Liver (tissue), 9 donors: ENCODE data around the gene NUP153. TPM values are rescaled to one million over a fixed set of nuclear protein-coding genes. Genes with fewer than 3 reads are reported as not detected.

ENCODE experiments used
- DNase-seq: peaks from one replicate; pipeline ENCODE4 v3.0.0-alpha.2; 2017; ENCODE audit warnings: low spot score
- H3K27ac ChIP-seq, 2 donors: one replicate each; pipeline ENCODE4 v1.7.0; 2013; ENCODE audit warnings: inconsistent platforms in 2 of 2, low read length in 2 of 2, control low read depth in 1 of 2, low read depth in 1 of 2, mild to moderate bottlenecking in 1 of 2
- H3K27me3 ChIP-seq, 4 donors: one replicate each; pipeline versions ENCODE4 v1.6.1 to v1.7.0; 2013; ENCODE audit warnings: low read length in 3 of 4, inconsistent platforms in 1 of 4, mild to moderate bottlenecking in 1 of 4, moderate library complexity in 1 of 4; ENCODE audit not compliant: control insufficient read depth in 4 of 4, insufficient read depth in 4 of 4
- H3K36me3 ChIP-seq, 4 donors: one replicate each; pipeline versions ENCODE4 v1.6.1 to v1.7.0; 2013; ENCODE audit warnings: low read length in 3 of 4, mild to moderate bottlenecking in 3 of 4, low read depth in 1 of 4, moderate library complexity in 1 of 4; ENCODE audit not compliant: control insufficient read depth in 4 of 4, insufficient read depth in 3 of 4
- H3K4me1 ChIP-seq, 4 donors: one replicate each; pipeline versions ENCODE4 v1.6.1 to v1.7.0; 2013; ENCODE audit warnings: low read length in 3 of 4, mild to moderate bottlenecking in 3 of 4, moderate library complexity in 1 of 4; ENCODE audit not compliant: control insufficient read depth in 4 of 4, insufficient read depth in 4 of 4
- H3K4me3 ChIP-seq, 3 donors: one replicate each; pipeline versions ENCODE4 v1.6.1 to v1.7.0; 2013; ENCODE audit warnings: low read length in 3 of 3, control low read depth in 1 of 3, low read depth in 1 of 3, mild to moderate bottlenecking in 1 of 3
- H3K9ac ChIP-seq, 2 donors: one replicate each; pipeline ENCODE4 v1.7.0; 2013; ENCODE audit warnings: low read length in 2 of 2, mild to moderate bottlenecking in 2 of 2, moderate library complexity in 2 of 2, control low read depth in 1 of 2, low read depth in 1 of 2
- H3K9me3 ChIP-seq, 4 donors: one replicate each; pipeline versions ENCODE4 v1.6.1 to v1.7.0; 2013; ENCODE audit warnings: low read length in 3 of 4; ENCODE audit not compliant: control insufficient read depth in 4 of 4
- ATF3 ChIP-seq: IDR thresholded peaks from 2 replicates; pipeline ENCODE4 v1.6.1; 2016; ENCODE audit warnings: antibody characterized with exemption
- EGR1 ChIP-seq, 2 donors: IDR thresholded peaks; 2 replicates each; pipeline ENCODE4 v1.6.1; 2016 to 2018; ENCODE audit warnings: antibody characterized with exemption in 2 of 2, low read depth in 2 of 2
- FOXA1 ChIP-seq: IDR thresholded peaks from 2 replicates; pipeline ENCODE4 v1.6.1; 2016; ENCODE audit warnings: antibody characterized with exemption
- FOXA2 ChIP-seq: IDR thresholded peaks from 2 replicates; pipeline ENCODE4 v1.6.1; 2016; ENCODE audit warnings: antibody characterized with exemption
- GABPA ChIP-seq, 2 donors: IDR thresholded peaks in 1 of 2; conservative IDR thresholded peaks in 1 of 2; 2 replicates each; pipeline ENCODE4 v1.6.1; 2016; ENCODE audit warnings: antibody characterized with exemption in 2 of 2, mild to moderate bottlenecking in 1 of 2, moderate library complexity in 1 of 2
- HNF4A ChIP-seq, 2 donors: conservative IDR thresholded peaks; 2 replicates each; pipeline ENCODE4 v1.6.1; 2016; ENCODE audit warnings: antibody characterized with exemption in 2 of 2, mild to moderate bottlenecking in 2 of 2
- HNF4G ChIP-seq: IDR thresholded peaks from 2 replicates; pipeline ENCODE4 v1.6.1; 2016; ENCODE audit warnings: antibody characterized with exemption
- JUND ChIP-seq, 2 donors: IDR thresholded peaks; 2 replicates each; pipeline ENCODE4 v1.6.1; 2016; ENCODE audit warnings: antibody characterized with exemption in 2 of 2
- MAX ChIP-seq: IDR thresholded peaks from 2 replicates; pipeline ENCODE4 v1.6.1; 2016; ENCODE audit warnings: antibody characterized with exemption
- NR2F2 ChIP-seq: IDR thresholded peaks from 2 replicates; pipeline ENCODE4 v1.6.1; 2016; ENCODE audit warnings: antibody characterized with exemption
- RAD21 ChIP-seq, 2 donors: IDR thresholded peaks; 2 replicates each; pipeline ENCODE4 v1.6.1; 2016; ENCODE audit warnings: antibody characterized with exemption in 2 of 2, mild to moderate bottlenecking in 2 of 2
- REST ChIP-seq: IDR thresholded peaks from 2 replicates; pipeline ENCODE4 v1.6.1; 2016; ENCODE audit warnings: antibody characterized with exemption, mild to moderate bottlenecking
- RXRA ChIP-seq, 2 donors: IDR thresholded peaks; 2 replicates each; pipeline ENCODE4 v1.6.1; 2017 to 2018; ENCODE audit warnings: antibody characterized with exemption in 2 of 2, mild to moderate bottlenecking in 1 of 2
- SP1 ChIP-seq: IDR thresholded peaks from 2 replicates; pipeline ENCODE4 v1.6.1; 2018; ENCODE audit warnings: antibody characterized with exemption, mild to moderate bottlenecking
- TAF1 ChIP-seq: conservative IDR thresholded peaks from 2 replicates; pipeline ENCODE4 v1.6.1; 2016; ENCODE audit warnings: antibody characterized with exemption, mild to moderate bottlenecking
- YY1 ChIP-seq: IDR thresholded peaks from 2 replicates; pipeline ENCODE4 v1.6.1; 2016; ENCODE audit warnings: antibody characterized with exemption, mild to moderate bottlenecking
- WGBS: extraction: QIAGEN DNeasy Blood & Tissue Kit; methylation state at CpG from one replicate; pipeline ENCODE4 v1.1.7; 2013; 5-methylcytosine and 5-hydroxymethylcytosine counted together
- polyA plus RNA-seq, 2 donors: library from polyadenylated mRNA; stranded (reverse) in 1 of 2; unstranded in 1 of 2; fragments of 200-250 nt in 1 of 2; fragments of >200 nt in 1 of 2; fragmentation: Nextera tagmentation in 1 of 2; extraction: Ambion mirVana in 1 of 2; gene quantifications; one replicate each; pipeline versions ENCODE4 v1.2.1 to v1.2.3, GENCODE V29; 2013 to 2015
- total RNA-seq, 2 donors: library from RNA; depleted of rRNA; stranded (reverse); fragments of >200 nt; gene quantifications; one replicate each; pipeline ENCODE4 v1.2.3, GENCODE V29; 2014
- TF ChIP-seq, protein P1 (sequence below): fragments of 150-350 bp; IDR thresholded peaks from 2 replicates; pipeline ENCODE4 v1.5.1; 2017; ENCODE audit warnings: improper control_type of control experiment, low read depth, low read length; ENCODE audit not compliant: missing input control
- TF ChIP-seq, protein P2 (sequence below): IDR thresholded peaks from 2 replicates; pipeline ENCODE4 v1.6.1; 2016; ENCODE audit warnings: antibody characterized with exemption
- donor health status: healthy.
- donor health status: healthy.
- donor health status: healthy.
- donor health status: healthy.
- donor health status: healthy.

The NUP153 gene
- total and polyA plus RNA-seq, 4 donors: 5.1 to 42.4 (median 14.4) TPM

- H3K4me3 ChIP-seq: no peak overlapping the region
- H3K36me3 ChIP-seq: no peaks in the 10 kb centered on the region
- no peak overlapping the region for H3K27ac ChIP-seq
- TF ChIP-seq JUND (IDR thresholded peaks at IDR 0.05): no peak
- no peak for TF ChIP-seq HNF4G
- TF ChIP-seq, protein P1, sequence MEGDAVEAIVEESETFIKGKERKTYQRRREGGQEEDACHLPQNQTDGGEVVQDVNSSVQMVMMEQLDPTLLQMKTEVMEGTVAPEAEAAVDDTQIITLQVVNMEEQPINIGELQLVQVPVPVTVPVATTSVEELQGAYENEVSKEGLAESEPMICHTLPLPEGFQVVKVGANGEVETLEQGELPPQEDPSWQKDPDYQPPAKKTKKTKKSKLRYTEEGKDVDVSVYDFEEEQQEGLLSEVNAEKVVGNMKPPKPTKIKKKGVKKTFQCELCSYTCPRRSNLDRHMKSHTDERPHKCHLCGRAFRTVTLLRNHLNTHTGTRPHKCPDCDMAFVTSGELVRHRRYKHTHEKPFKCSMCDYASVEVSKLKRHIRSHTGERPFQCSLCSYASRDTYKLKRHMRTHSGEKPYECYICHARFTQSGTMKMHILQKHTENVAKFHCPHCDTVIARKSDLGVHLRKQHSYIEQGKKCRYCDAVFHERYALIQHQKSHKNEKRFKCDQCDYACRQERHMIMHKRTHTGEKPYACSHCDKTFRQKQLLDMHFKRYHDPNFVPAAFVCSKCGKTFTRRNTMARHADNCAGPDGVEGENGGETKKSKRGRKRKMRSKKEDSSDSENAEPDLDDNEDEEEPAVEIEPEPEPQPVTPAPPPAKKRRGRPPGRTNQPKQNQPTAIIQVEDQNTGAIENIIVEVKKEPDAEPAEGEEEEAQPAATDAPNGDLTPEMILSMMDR: no peak
- TF ChIP-seq RAD21 (IDR thresholded peaks at IDR 0.05): no peak
- TF ChIP-seq, protein P2, sequence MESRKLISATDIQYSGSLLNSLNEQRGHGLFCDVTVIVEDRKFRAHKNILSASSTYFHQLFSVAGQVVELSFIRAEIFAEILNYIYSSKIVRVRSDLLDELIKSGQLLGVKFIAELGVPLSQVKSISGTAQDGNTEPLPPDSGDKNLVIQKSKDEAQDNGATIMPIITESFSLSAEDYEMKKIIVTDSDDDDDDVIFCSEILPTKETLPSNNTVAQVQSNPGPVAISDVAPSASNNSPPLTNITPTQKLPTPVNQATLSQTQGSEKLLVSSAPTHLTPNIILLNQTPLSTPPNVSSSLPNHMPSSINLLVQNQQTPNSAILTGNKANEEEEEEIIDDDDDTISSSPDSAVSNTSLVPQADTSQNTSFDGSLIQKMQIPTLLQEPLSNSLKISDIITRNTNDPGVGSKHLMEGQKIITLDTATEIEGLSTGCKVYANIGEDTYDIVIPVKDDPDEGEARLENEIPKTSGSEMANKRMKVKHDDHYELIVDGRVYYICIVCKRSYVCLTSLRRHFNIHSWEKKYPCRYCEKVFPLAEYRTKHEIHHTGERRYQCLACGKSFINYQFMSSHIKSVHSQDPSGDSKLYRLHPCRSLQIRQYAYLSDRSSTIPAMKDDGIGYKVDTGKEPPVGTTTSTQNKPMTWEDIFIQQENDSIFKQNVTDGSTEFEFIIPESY: no peak
- no peak for TF ChIP-seq FOXA1
- no peak for TF ChIP-seq ATF3
- no peak for TF ChIP-seq YY1
- no peak for TF ChIP-seq GABPA (IDR thresholded peaks at IDR 0.05 in 1 of 2, conservative IDR thresholded peaks at IDR 0.05 in 1 of 2)
- no peak for TF ChIP-seq MAX
- no peak for TF ChIP-seq HNF4A (conservative IDR thresholded peaks at IDR 0.05)
- no peak for TF ChIP-seq RXRA (IDR thresholded peaks at IDR 0.05)
- no peak for TF ChIP-seq SP1
- no peak for TF ChIP-seq FOXA2
- no peak for TF ChIP-seq TAF1
- TF ChIP-seq REST: no peak
- no peak for TF ChIP-seq NR2F2
- no peak for TF ChIP-seq EGR1 (IDR thresholded peaks at IDR 0.05; ENCODE audit: low read depth in 2 of 2)
- 95% methylated on average over 1 of the region's 1 CpG for WGBS
- no peak for DNase-seq
- no peak overlapping the region for H3K9ac ChIP-seq
- H3K4me1 ChIP-seq: no peaks in the 10 kb centered on the region
- H3K9me3 ChIP-seq: peaks cover 2 to 9% (median 6%) of the 10 kb centered on the region in 4 donors
- no peaks in the 10 kb centered on the region for H3K27me3 ChIP-seq
Observed at GRCh38 chr6:17577059-17577458, 129.7 kb downstream of the NUP153 start.
